ENCODE results near the gene PSG5. TPM values are rescaled to one million over a fixed set of nuclear protein-coding genes. Genes with fewer than 3 reads are reported as not detected.
"Not testable (repeated sequence)": the region's sequence is repeated elsewhere in the genome, so short reads cannot be mapped to it uniquely, and the experiment has no call there.

Gene PSG5
- total RNA-seq, 1 experiment from 2014 or later, result not detected

GRCh38 chr19:43201337-43201801 lies 15.0 kb upstream of the PSG5 start:
- H3K27me3 ChIP-seq (ENCODE audit: control insufficient read depth, insufficient read depth, low read length); H3K36me3 ChIP-seq (replicated peaks; ENCODE audit: control insufficient read depth, insufficient read depth, low read length); H3K4me3 ChIP-seq (ENCODE audit: insufficient read depth, low read depth, low read length); DNase-seq: not testable (repeated sequence)

GRCh38 chr19:43198686-43199419 lies 12.5 kb upstream of the PSG5 start:
- not testable (repeated sequence) for H3K36me3 ChIP-seq (replicated peaks; ENCODE audit: control insufficient read depth, insufficient read depth, low read length); H3K4me3 ChIP-seq (ENCODE audit: insufficient read depth, low read depth, low read length); DNase-seq; H3K27me3 ChIP-seq (ENCODE audit: control insufficient read depth, insufficient read depth, low read length)

GRCh38 chr19:43197666-43198397 lies 11.5 kb upstream of the PSG5 start:
- DNase-seq; H3K27me3 ChIP-seq (ENCODE audit: control insufficient read depth, insufficient read depth, low read length); H3K36me3 ChIP-seq (replicated peaks; ENCODE audit: control insufficient read depth, insufficient read depth, low read length); H3K4me3 ChIP-seq (ENCODE audit: insufficient read depth, low read depth, low read length): not testable (repeated sequence)

GRCh38 chr19:43194397-43194796 lies 8.1 kb upstream of the PSG5 start:
- H3K27me3 ChIP-seq (ENCODE audit: control insufficient read depth, insufficient read depth, low read length); DNase-seq; H3K36me3 ChIP-seq (replicated peaks; ENCODE audit: control insufficient read depth, insufficient read depth, low read length); H3K4me3 ChIP-seq (ENCODE audit: insufficient read depth, low read depth, low read length): not testable (repeated sequence)

- not testable (repeated sequence) for H3K4me3 ChIP-seq (ENCODE audit: insufficient read depth, low read depth, low read length); H3K36me3 ChIP-seq (replicated peaks; ENCODE audit: control insufficient read depth, insufficient read depth, low read length); DNase-seq; H3K27me3 ChIP-seq (ENCODE audit: control insufficient read depth, insufficient read depth, low read length)
Measured at GRCh38 chr19:43192381-43193155, 6.2 kb upstream of the PSG5 start.

GRCh38 chr19:43188092-43188491 lies 1.8 kb upstream of the PSG5 start:
- H3K36me3 ChIP-seq (replicated peaks; ENCODE audit: control insufficient read depth, insufficient read depth, low read length); H3K27me3 ChIP-seq (ENCODE audit: control insufficient read depth, insufficient read depth, low read length); H3K4me3 ChIP-seq (ENCODE audit: insufficient read depth, low read depth, low read length); DNase-seq: not testable (repeated sequence)

- not testable (repeated sequence) for H3K4me3 ChIP-seq (ENCODE audit: insufficient read depth, low read depth, low read length); H3K36me3 ChIP-seq (replicated peaks; ENCODE audit: control insufficient read depth, insufficient read depth, low read length); H3K27me3 ChIP-seq (ENCODE audit: control insufficient read depth, insufficient read depth, low read length); DNase-seq
Measured at GRCh38 chr19:43181869-43182771, 4.2 kb downstream of the PSG5 start.

- not testable (repeated sequence) for H3K36me3 ChIP-seq (replicated peaks; ENCODE audit: control insufficient read depth, insufficient read depth, low read length); H3K4me3 ChIP-seq (ENCODE audit: insufficient read depth, low read depth, low read length); DNase-seq; H3K27me3 ChIP-seq (ENCODE audit: control insufficient read depth, insufficient read depth, low read length)
Measured at GRCh38 chr19:43179569-43180147, 6.7 kb downstream of the PSG5 start.

- H3K27me3 ChIP-seq (ENCODE audit: control insufficient read depth, insufficient read depth, low read length); H3K36me3 ChIP-seq (replicated peaks; ENCODE audit: control insufficient read depth, insufficient read depth, low read length); DNase-seq; H3K4me3 ChIP-seq (ENCODE audit: insufficient read depth, low read depth, low read length): not testable (repeated sequence)
Measured at GRCh38 chr19:43178577-43178976, 7.8 kb downstream of the PSG5 start.

GRCh38 chr19:43165906-43166305 lies 20.4 kb downstream of the PSG5 start:
- H3K36me3 ChIP-seq (replicated peaks; ENCODE audit: control insufficient read depth, insufficient read depth, low read length); DNase-seq; H3K27me3 ChIP-seq (ENCODE audit: control insufficient read depth, insufficient read depth, low read length); H3K4me3 ChIP-seq (ENCODE audit: insufficient read depth, low read depth, low read length): not testable (repeated sequence)

GRCh38 chr19:43163135-43163534 lies 23.2 kb downstream of the PSG5 start:
- not testable (repeated sequence) for DNase-seq; H3K27me3 ChIP-seq (ENCODE audit: control insufficient read depth, insufficient read depth, low read length); H3K36me3 ChIP-seq (replicated peaks; ENCODE audit: control insufficient read depth, insufficient read depth, low read length); H3K4me3 ChIP-seq (ENCODE audit: insufficient read depth, low read depth, low read length)

GRCh38 chr19:43162261-43162660 lies 24.1 kb downstream of the PSG5 start:
- not testable (repeated sequence) for H3K36me3 ChIP-seq (replicated peaks; ENCODE audit: control insufficient read depth, insufficient read depth, low read length); DNase-seq

GRCh38 chr19:43152214-43152613 lies 34.1 kb downstream of the PSG5 start:
- DNase-seq, result no peak
- no peaks in the 10 kb centered on the region for H3K27me3 ChIP-seq (ENCODE audit: control insufficient read depth, insufficient read depth, low read length)
- no peak overlapping the region for H3K4me3 ChIP-seq (ENCODE audit: insufficient read depth, low read depth, low read length)
- no peaks in the 10 kb centered on the region for H3K36me3 ChIP-seq (replicated peaks; ENCODE audit: control insufficient read depth, insufficient read depth, low read length)

More at GRCh38 chr19:43162261-43162660, 24.1 kb downstream of the PSG5 start:
- not testable (repeated sequence) for H3K4me3 ChIP-seq (ENCODE audit: insufficient read depth, low read depth, low read length); H3K27me3 ChIP-seq (ENCODE audit: control insufficient read depth, insufficient read depth, low read length)

GRCh38 chr19:43149788-43150187 lies 36.5 kb downstream of the PSG5 start:
- not testable (repeated sequence) for DNase-seq; H3K4me3 ChIP-seq (ENCODE audit: insufficient read depth, low read depth, low read length); H3K27me3 ChIP-seq (ENCODE audit: control insufficient read depth, insufficient read depth, low read length); H3K36me3 ChIP-seq (replicated peaks; ENCODE audit: control insufficient read depth, insufficient read depth, low read length)

Measured in H7 (cell line).